SK-N-MC (cell line): Measurements from ENCODE around the gene THBS3.
"Not testable (repeated sequence)": the region's sequence is repeated elsewhere in the genome, so short reads cannot be mapped to it uniquely, and the experiment has no call there.

Source experiments
- EZH2 ChIP-seq: fragments of 200-600 bp; sonication (generic); IDR thresholded peaks from one replicate; pipeline ENCODE4 v1.6.1; 2017; ENCODE audit warnings: antibody characterized with exemption
- FOXP2 ChIP-seq: optimal IDR thresholded peaks from 2 replicates; pipeline ENCODE3; 2011; ENCODE audit warnings: mild to moderate bottlenecking, moderate library complexity; ENCODE audit not compliant: insufficient read depth; ENCODE audit errors: extremely low read length, control extremely low read depth
- POLR2AphosphoS5 ChIP-seq: IDR thresholded peaks from 2 replicates; pipeline ENCODE4 v1.6.1; 2012; ENCODE audit warnings: mild to moderate bottlenecking, low read depth, low read length, borderline replicate concordance

- not testable (repeated sequence) for TF ChIP-seq FOXP2, POLR2AphosphoS5, EZH2
Observed at GRCh38 chr1:155155996-155156643, 51.6 kb downstream of the THBS3 start.
